OCI-LY7 (cell line): ENCODE measurements around the gene SLC27A1. TPM values are rescaled to one million over a fixed set of nuclear protein-coding genes. Genes with fewer than 3 reads are reported as not detected.

Source experiments
- BruUV-seq: library from RNA; stranded (reverse); fragments of 400-500 nt; replicated peaks from 2 replicates; lab custom pipeline; 2021; lab: Mats Ljungman, UMichigan
- CTCF ChIA-PET: fragments of 300-600 bp; sonication (Branson Sonifier 250); formaldehyde crosslinking; loops from one replicate; lab custom pipeline; 2022; ENCODE audit warnings: antibody characterized with exemption; ENCODE audit not compliant: unreplicated experiment; lab: Charles Lee
- POLR2A ChIA-PET: fragments of 300-600 bp; sonication (Branson Sonifier 250); formaldehyde crosslinking; loops from one replicate; lab custom pipeline; 2022; ENCODE audit warnings: antibody characterized with exemption; lab: Charles Lee
- DNase-seq: peaks from one replicate; pipeline ENCODE4 v3.0.0-alpha.2; 2015; ENCODE audit warnings: low spot score
- H2AFZ ChIP-seq: fragments of 200-600 bp; sonication (generic), shearing (Covaris generic); 2 replicates; pipeline ENCODE4 v1.6.1; 2014; ENCODE audit warnings: mild to moderate bottlenecking, antibody characterized with exemption, low read length, moderate library complexity
- H3K27ac ChIP-seq: fragments of 200-600 bp; sonication (generic); 2 replicates; pipeline ENCODE4 v1.5.1; 2014; ENCODE audit warnings: mixed run types, low read depth, mild to moderate bottlenecking, moderate library complexity, low read length, inconsistent platforms; ENCODE audit not compliant: poor library complexity, severe bottlenecking
- H3K36me3 ChIP-seq: fragments of 200-600 bp; sonication (generic); 2 replicates; pipeline ENCODE4 v1.6.1; 2014; ENCODE audit warnings: mild to moderate bottlenecking, antibody characterized with exemption, low read length, moderate library complexity, mixed read lengths; ENCODE audit not compliant: insufficient read depth
- H3K4me1 ChIP-seq: fragments of 200-600 bp; sonication (generic); 2 replicates; pipeline ENCODE4 v1.5.1; 2014; ENCODE audit warnings: mild to moderate bottlenecking, low read length; ENCODE audit not compliant: insufficient read depth, poor library complexity, severe bottlenecking
- H3K4me2 ChIP-seq: fragments of 200-600 bp; sonication (generic); 2 replicates; pipeline ENCODE4 v1.6.1; 2014; ENCODE audit warnings: mild to moderate bottlenecking, low read length
- H3K4me3 ChIP-seq: fragments of 200-600 bp; sonication (generic); 2 replicates; pipeline ENCODE4 v1.5.1; 2014; ENCODE audit warnings: mild to moderate bottlenecking, low read depth, low read length; ENCODE audit not compliant: poor library complexity, severe bottlenecking
- H3K79me2 ChIP-seq: fragments of 200-600 bp; sonication (generic); 2 replicates; pipeline ENCODE4 v1.6.1; 2016; ENCODE audit warnings: low read depth, mild to moderate bottlenecking, low read length, moderate library complexity, mixed read lengths; ENCODE audit not compliant: insufficient read depth
- H3K9me2 ChIP-seq: fragments of 200-600 bp; sonication (generic); 2 replicates; pipeline ENCODE4 v1.6.1; 2016; ENCODE audit warnings: mild to moderate bottlenecking, low read length, mixed read lengths; ENCODE audit not compliant: insufficient read depth
- H3K9me3 ChIP-seq: fragments of 200-600 bp; sonication (generic); 2 replicates; pipeline ENCODE4 v1.6.1; 2014; ENCODE audit warnings: mild to moderate bottlenecking, mixed run types, low read length, mixed read lengths
- H4K20me1 ChIP-seq: fragments of 200-600 bp; sonication (generic); 2 replicates; pipeline ENCODE4 v1.6.1; 2014; ENCODE audit warnings: mild to moderate bottlenecking, antibody characterized with exemption, low read length, moderate library complexity, mixed read lengths; ENCODE audit not compliant: insufficient read depth
- CTCF ChIP-seq: fragments of 200-600 bp; sonication (generic); conservative IDR thresholded peaks from 2 replicates; pipeline ENCODE4 v1.5.1; 2014; ENCODE audit warnings: mild to moderate bottlenecking, antibody characterized with exemption, low read length, moderate library complexity, mixed read lengths
- EZH2phosphoT487 ChIP-seq: fragments of 200-600 bp; sonication (generic); IDR thresholded peaks from 2 replicates; pipeline ENCODE4 v1.6.1; 2018; ENCODE audit warnings: low read depth, borderline replicate concordance, mild to moderate bottlenecking, mixed run types, antibody characterized with exemption, low read length, moderate library complexity, mixed read lengths
- intact Hi-C: fragments of 100-400 bp; cut with micrococcal nuclease; formaldehyde crosslinking; loops from one replicate; pipeline ENCODE4 v1.10.0; 2022; ENCODE audit not compliant: unreplicated experiment
- total RNA-seq, 2 experiments: library from RNA; depleted of rRNA in 1 of 2; stranded (reverse); fragments of >200 nt in 1 of 2; shearing (Covaris generic) in 1 of 2; gene quantifications; 2 replicates each; pipeline ENCODE4 v1.2.3, GENCODE V29; 2014 to 2022

The SLC27A1 gene
- total RNA-seq, 2 experiments from 2014 or later: 2.5 to 3.2 TPM

- intact Hi-C loops: no loop called here
- Histone ChIP-seq H3K9me2 (no peaks in the 10 kb centered on the region), H3K4me2 (no peak overlapping the region), H3K4me1 (peaks cover 12% of the 10 kb centered on the region), H4K20me1 (no peaks in the 10 kb centered on the region), H3K4me3 (no peak overlapping the region), H3K79me2 (no peaks in the 10 kb centered on the region), H2AFZ (no peak overlapping the region), H3K36me3 (no peaks in the 10 kb centered on the region), H3K9me3 (no peaks in the 10 kb centered on the region), H3K27ac (no peak overlapping the region)
- TF ChIP-seq EZH2phosphoT487: no peak
- ChIA-PET CTCF (no interaction called here), POLR2A (interaction anchor here (0.6 kb wide), 1 partner anchor 16 kb away, joined by 3 read pairs; no protein-coding TSS in a partner anchor)
- no peak for DNase-seq
- BruUV-seq: no TSS peak
These were observed 14.8 kb upstream of the SLC27A1 start for GRCh38 chr19:17455308-17456123.

GRCh38 chr19:17456127-17456526, 14.2 kb upstream of the SLC27A1 start:
- Histone ChIP-seq H2AFZ (no peak overlapping the region), H3K9me2 (no peaks in the 10 kb centered on the region), H3K4me1 (peaks cover 7% of the 10 kb centered on the region), H3K36me3 (no peaks in the 10 kb centered on the region), H4K20me1 (no peaks in the 10 kb centered on the region), H3K27ac (no peak overlapping the region), H3K79me2 (no peaks in the 10 kb centered on the region), H3K4me2 (no peak overlapping the region), H3K4me3 (no peak overlapping the region), H3K9me3 (no peaks in the 10 kb centered on the region)
- DNase-seq: no peak
- intact Hi-C loops: no loop called here
- CTCF ChIA-PET: no interaction called here
- POLR2A ChIA-PET: interaction anchor here (0.6 kb wide), 1 partner anchor 16 kb away, joined by 3 read pairs; no protein-coding TSS in a partner anchor
- no TSS peak for BruUV-seq
- TF ChIP-seq EZH2phosphoT487: no peak
- no peak for TF ChIP-seq CTCF

GRCh38 chr19:17457616-17458015, 12.7 kb upstream of the SLC27A1 start:
- Histone ChIP-seq H3K4me3 (no peak overlapping the region), H3K4me1 (peaks cover 7% of the 10 kb centered on the region), H3K36me3 (no peaks in the 10 kb centered on the region), H4K20me1 (no peaks in the 10 kb centered on the region), H3K79me2 (no peaks in the 10 kb centered on the region), H2AFZ (no peak overlapping the region), H3K27ac (no peak overlapping the region), H3K9me2 (no peaks in the 10 kb centered on the region), H3K9me3 (no peaks in the 10 kb centered on the region), H3K4me2 (no peak overlapping the region)
- intact Hi-C loops: no loop called here
- DNase-seq: no peak
- ChIA-PET POLR2A (no interaction called here), CTCF (no interaction called here)
- TF ChIP-seq EZH2phosphoT487: no peak
- TF ChIP-seq CTCF: no peak
- BruUV-seq: no TSS peak
